Loucy (cell line): Measurements from ENCODE around the gene ZFPM1.
"Not testable (repeated sequence)": the region's sequence is repeated elsewhere in the genome, so short reads cannot be mapped to it uniquely, and the experiment has no call there.

Experiments used
- H2AFZ ChIP-seq: fragments of 200-600 bp; sonication (generic); 2 replicates; pipeline ENCODE4 v1.6.0; 2016; ENCODE audit warnings: antibody characterized with exemption, mild to moderate bottlenecking, low read length, moderate library complexity
- H3F3A ChIP-seq: fragments of 200-600 bp; 2 replicates; pipeline ENCODE4 v1.6.0; 2016; ENCODE audit warnings: antibody characterized with exemption, low read depth, mild to moderate bottlenecking
- H3K27me3 ChIP-seq: fragments of 200-600 bp; sonication (generic); 2 replicates; pipeline ENCODE4 v1.6.1; 2014; ENCODE audit warnings: low read length, mild to moderate bottlenecking; ENCODE audit not compliant: insufficient read depth, poor library complexity, severe bottlenecking
- H3K36me3 ChIP-seq: fragments of 200-600 bp; sonication (generic); 2 replicates; pipeline ENCODE4 v1.6.1; 2016; ENCODE audit warnings: low read length; ENCODE audit not compliant: insufficient read depth
- H3K4me1 ChIP-seq: fragments of 200-600 bp; sonication (generic); 2 replicates; pipeline ENCODE4 v1.5.1; 2014; ENCODE audit warnings: low read length, mild to moderate bottlenecking; ENCODE audit not compliant: insufficient read depth, poor library complexity, severe bottlenecking
- H3K4me2 ChIP-seq: fragments of 200-600 bp; sonication (generic); 2 replicates; pipeline ENCODE4 v1.6.0; 2014; ENCODE audit warnings: antibody characterized with exemption, low read length, low read depth, mild to moderate bottlenecking; ENCODE audit not compliant: poor library complexity, severe bottlenecking
- H3K4me3 ChIP-seq: fragments of 200-600 bp; sonication (generic); 2 replicates; pipeline ENCODE4 v1.5.1; 2014; ENCODE audit warnings: low read length, mild to moderate bottlenecking, mixed read lengths; ENCODE audit not compliant: poor library complexity, severe bottlenecking
- H3K79me2 ChIP-seq: fragments of 200-600 bp; sonication (generic); 2 replicates; pipeline ENCODE4 v1.6.1; 2014; ENCODE audit warnings: low read length; ENCODE audit not compliant: insufficient read depth
- H3K9ac ChIP-seq: fragments of 200-600 bp; sonication (generic); 2 replicates; pipeline ENCODE4 v1.6.0; 2014; ENCODE audit warnings: mild to moderate bottlenecking, low read depth, low read length, moderate library complexity; ENCODE audit not compliant: poor library complexity, severe bottlenecking
- H3K9me2 ChIP-seq: fragments of 200-600 bp; sonication (generic); replicated peaks from 2 replicates; pipeline ENCODE4 v1.6.1; 2016; ENCODE audit warnings: low read depth, low read length, mixed read lengths
- H3K9me3 ChIP-seq: fragments of 200-600 bp; sonication (generic); 2 replicates; pipeline ENCODE4 v1.6.1; 2014; ENCODE audit warnings: mild to moderate bottlenecking, antibody characterized with exemption, low read length, low read depth; ENCODE audit not compliant: insufficient read depth
- H4K20me1 ChIP-seq: fragments of 200-600 bp; sonication (generic); 2 replicates; pipeline ENCODE4 v1.6.0; 2014; ENCODE audit warnings: antibody characterized with exemption, low read length, mild to moderate bottlenecking; ENCODE audit not compliant: insufficient read depth, poor library complexity, severe bottlenecking
- CTCF ChIP-seq: fragments of 200-600 bp; sonication (generic); conservative IDR thresholded peaks from 2 replicates; pipeline ENCODE4 v1.5.1; 2014; ENCODE audit warnings: mild to moderate bottlenecking, antibody characterized with exemption, low read length
- EZH2phosphoT487 ChIP-seq: fragments of 200-600 bp; IDR thresholded peaks from 2 replicates; pipeline ENCODE4 v1.6.1; 2018; ENCODE audit warnings: antibody characterized with exemption, mild to moderate bottlenecking, moderate library complexity, borderline replicate concordance

ZFPM1 gene

DNA sequence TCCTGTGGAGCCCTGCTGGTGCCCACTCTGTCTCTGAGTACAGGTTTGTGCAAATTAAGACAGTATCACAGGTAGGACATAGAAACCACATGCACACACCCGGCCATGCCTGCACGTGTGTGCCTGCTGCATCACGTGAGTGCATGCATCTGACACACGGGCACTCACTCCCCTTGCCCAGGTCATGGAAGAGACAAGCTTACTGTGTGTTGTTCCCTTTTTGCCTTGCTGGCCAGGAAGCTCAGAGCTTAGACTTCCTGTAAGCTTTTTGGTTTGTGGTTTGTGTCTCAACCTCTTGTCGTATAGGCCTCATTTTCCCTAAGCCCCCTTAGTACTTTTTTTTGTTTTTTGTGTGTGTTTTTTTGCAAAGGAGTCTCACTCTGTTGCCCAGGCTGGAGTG lies 45.3 kb upstream of the ZFPM1 start:
- H3K4me1 ChIP-seq: no peaks in the 10 kb centered on the region
- no peaks in the 10 kb centered on the region for H3K27me3 ChIP-seq
- H3K9me3 ChIP-seq: no peaks in the 10 kb centered on the region
- no peaks in the 10 kb centered on the region for H3K9me2 ChIP-seq
- H4K20me1 ChIP-seq: no peaks in the 10 kb centered on the region
- H3K4me3 ChIP-seq: no peak overlapping the region
- H3K4me2 ChIP-seq: no peak overlapping the region
- H3K79me2 ChIP-seq: no peaks in the 10 kb centered on the region
- no peak for TF ChIP-seq EZH2phosphoT487
- no peak for TF ChIP-seq CTCF
- no peaks in the 10 kb centered on the region for H3F3A ChIP-seq
- H3K36me3 ChIP-seq: no peaks in the 10 kb centered on the region
- H3K9ac ChIP-seq: no peak overlapping the region
- H2AFZ ChIP-seq: no peak overlapping the region

GRCh38 chr16:88408561-88409142 lies 44.4 kb upstream of the ZFPM1 start:
- TF ChIP-seq EZH2phosphoT487 (no peak), CTCF (no peak)
- Histone ChIP-seq H3K4me3 (no peak overlapping the region), H3K4me2 (no peak overlapping the region), H3K9me3 (no peaks in the 10 kb centered on the region), H3K9ac (no peak overlapping the region), H3K36me3 (no peaks in the 10 kb centered on the region), H2AFZ (no peak overlapping the region), H4K20me1 (no peaks in the 10 kb centered on the region), H3K9me2 (no peaks in the 10 kb centered on the region), H3K27me3 (no peaks in the 10 kb centered on the region), H3K4me1 (no peaks in the 10 kb centered on the region), H3F3A (no peaks in the 10 kb centered on the region), H3K79me2 (no peaks in the 10 kb centered on the region)

- H3K9me3 ChIP-seq: no peaks in the 10 kb centered on the region
- H3K4me2 ChIP-seq: no peak overlapping the region
- no peak overlapping the region for H3K4me3 ChIP-seq
- H3K9me2 ChIP-seq: no peaks in the 10 kb centered on the region
- no peaks in the 10 kb centered on the region for H4K20me1 ChIP-seq
- no peak for TF ChIP-seq CTCF
- TF ChIP-seq EZH2phosphoT487: no peak
- no peaks in the 10 kb centered on the region for H3K4me1 ChIP-seq
- no peak overlapping the region for H2AFZ ChIP-seq
- no peak overlapping the region for H3K9ac ChIP-seq
- no peaks in the 10 kb centered on the region for H3K27me3 ChIP-seq
- H3F3A ChIP-seq: no peaks in the 10 kb centered on the region
- H3K79me2 ChIP-seq: no peaks in the 10 kb centered on the region
- no peaks in the 10 kb centered on the region for H3K36me3 ChIP-seq
These were observed 43.6 kb upstream of the ZFPM1 start for GRCh38 chr16:88409296-88410065.

DNA sequence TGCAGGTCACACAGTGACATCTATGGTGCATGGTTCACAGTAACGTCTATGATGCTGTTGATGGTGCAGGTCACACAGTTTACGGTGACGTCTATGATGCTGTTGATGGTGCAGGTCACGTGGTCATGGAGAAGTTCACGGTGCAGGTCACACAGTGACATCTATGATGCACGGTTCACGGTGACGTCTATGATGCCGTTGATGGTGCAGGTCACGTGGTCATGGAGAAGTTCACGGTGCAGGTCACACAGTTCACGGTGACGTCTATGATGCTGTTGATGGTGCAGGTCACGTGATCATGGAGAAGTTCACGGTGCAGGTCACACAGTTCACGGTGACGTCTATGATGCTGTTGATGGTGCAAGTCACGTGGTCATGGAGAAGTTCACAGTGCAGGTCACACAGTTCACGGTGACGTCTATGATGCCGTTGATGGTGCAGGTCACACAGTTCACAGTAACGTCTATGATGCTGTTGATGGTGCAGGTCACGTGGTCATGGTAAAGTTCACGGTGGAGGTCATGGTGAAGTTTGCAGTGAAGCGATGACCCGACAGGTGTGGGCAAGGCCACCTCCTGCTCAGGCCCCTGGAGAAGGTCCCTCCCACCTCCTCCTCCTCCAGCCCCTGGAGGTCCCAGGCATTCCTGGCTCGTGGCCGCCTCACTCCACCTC lies 42.6 kb upstream of the ZFPM1 start:
- H3K9ac ChIP-seq, H3K9me3 ChIP-seq, H3F3A ChIP-seq, H3K4me3 ChIP-seq, H3K79me2 ChIP-seq, H3K4me2 ChIP-seq, H4K20me1 ChIP-seq, H3K36me3 ChIP-seq, H3K9me2 ChIP-seq, H3K4me1 ChIP-seq, H3K27me3 ChIP-seq, H2AFZ ChIP-seq: not testable (repeated sequence)
